H1 (cell line): ENCODE data around the gene AHRR. TPM values are rescaled to one million over a fixed set of nuclear protein-coding genes. Genes with fewer than 3 reads are reported as not detected.
A peak's percentile ranks its signal among the peaks of the same experiment; 100 is the strongest.

Experiments
- CTCF ChIA-PET: fragments of 300-600 bp; sonication (Branson Sonifier 250); formaldehyde crosslinking; loops from one replicate; lab custom pipeline; 2021; ENCODE audit not compliant: partially characterized antibody; lab: Charles Lee
- POLR2A ChIA-PET: fragments of 300-600 bp; sonication (Branson Sonifier 250); formaldehyde crosslinking; loops from one replicate; lab custom pipeline; 2021; ENCODE audit warnings: inconsistent platforms; ENCODE audit not compliant: partially characterized antibody; lab: Charles Lee
- DNase-seq, 2 experiments: peaks; one replicate each; pipeline versions ENCODE4 v3.0.0 to v3.0.0-alpha.2; 2010 to 2022; ENCODE audit warnings: low spot score in 2 of 2, low read depth in 1 of 2, mixed read lengths in 1 of 2
- FAIRE-seq: peaks from 2 replicates; lab custom pipeline; 2011; peaks lifted over from hg19 to GRCh38; lab: Jason Lieb, UNC
- H2AFZ ChIP-seq: 2 replicates; pipeline ENCODE4 v1.8.1; 2012; ENCODE audit warnings: low read length, inconsistent platforms
- H2AK5ac ChIP-seq: 2 replicates; pipeline ENCODE4 v1.6.1; 2013; ENCODE audit warnings: low read depth, low read length
- H2BK120ac ChIP-seq: replicated peaks from 2 replicates; pipeline ENCODE3; 2013; ENCODE audit warnings: low read depth, low read length, inconsistent platforms
- H2BK12ac ChIP-seq: 2 replicates; pipeline ENCODE4 v1.6.1; 2013; ENCODE audit warnings: low read depth, low read length
- H2BK15ac ChIP-seq: 2 replicates; pipeline ENCODE4 v1.6.1; 2013; ENCODE audit warnings: low read length
- H2BK20ac ChIP-seq: 2 replicates; pipeline ENCODE4 v1.6.1; 2013; ENCODE audit warnings: low read length
- H2BK5ac ChIP-seq: 2 replicates; pipeline ENCODE4 v1.6.1; 2013; ENCODE audit warnings: low read depth, low read length
- H3K14ac ChIP-seq: 2 replicates; pipeline ENCODE4 v1.6.1; 2013; ENCODE audit warnings: inconsistent platforms; ENCODE audit not compliant: insufficient read length
- H3K18ac ChIP-seq: 2 replicates; pipeline ENCODE4 v1.6.1; 2013; ENCODE audit warnings: low read length; ENCODE audit errors: extremely low read depth
- H3K23ac ChIP-seq: 2 replicates; pipeline ENCODE4 v1.6.1; 2013; ENCODE audit warnings: inconsistent platforms; ENCODE audit not compliant: insufficient read length
- H3K23me2 ChIP-seq: 2 replicates; pipeline ENCODE4 v1.6.1; 2013; ENCODE audit warnings: low read depth, low read length
- H3K27ac ChIP-seq: 2 replicates; pipeline ENCODE4 v1.6.1; 2011; ENCODE audit warnings: low read depth, low read length, inconsistent platforms
- H3K27me3 ChIP-seq, 4 experiments: replicated peaks in 1 of 4; 1 replicate in 1 of 4; 2 replicates in 3 of 4; pipeline versions ENCODE4 v1.6.1 to v1.8.1; 2011 to 2013; ENCODE audit warnings: low read length in 3 of 4, mild to moderate bottlenecking in 3 of 4, inconsistent platforms in 2 of 4, mixed read lengths in 2 of 4, moderate library complexity in 1 of 4; ENCODE audit not compliant: control insufficient read depth in 3 of 4, insufficient read depth in 3 of 4; ENCODE audit errors: extremely low read depth in 1 of 4
- H3K36me3 ChIP-seq, 4 experiments: 2 replicates each; pipeline versions ENCODE4 v1.6.1 to v1.8.1; 2011 to 2013; ENCODE audit warnings: mild to moderate bottlenecking in 4 of 4, low read length in 3 of 4, moderate library complexity in 2 of 4, control low read depth in 1 of 4, inconsistent platforms in 1 of 4; ENCODE audit not compliant: insufficient read depth in 4 of 4, control insufficient read depth in 2 of 4
- H3K4ac ChIP-seq: replicated peaks from 2 replicates; pipeline ENCODE3; 2013; ENCODE audit warnings: low read length, low read depth, mixed read lengths, inconsistent platforms; ENCODE audit not compliant: insufficient read length
- H3K4me1 ChIP-seq, 4 experiments: replicated peaks in 1 of 4; 1 replicate in 1 of 4; 2 replicates in 3 of 4; pipeline versions ENCODE4 v1.6.1 to v1.8.1; 2011 to 2013; ENCODE audit warnings: low read length in 3 of 4, inconsistent platforms in 2 of 4, mixed read lengths in 1 of 4; ENCODE audit not compliant: insufficient read depth in 4 of 4, control insufficient read depth in 3 of 4
- H3K4me2 ChIP-seq, 2 experiments: 2 replicates each; pipeline versions ENCODE4 v1.6.1 to v1.8.1; 2011 to 2013; ENCODE audit warnings: low read depth in 2 of 2, low read length in 2 of 2, control low read depth in 1 of 2, inconsistent platforms in 1 of 2, mild to moderate bottlenecking in 1 of 2; ENCODE audit not compliant: insufficient read depth in 1 of 2
- H3K4me3 ChIP-seq, 4 experiments: fragments of 200-600, 300-600 bp in 1 of 4; sonication (generic), shearing (Covaris generic), sonication (Bioruptor Twin) in 1 of 4; 2 replicates each; pipeline versions ENCODE4 v1.5.1 to v1.8.1; 2011 to 2016; ENCODE audit warnings: low read length in 4 of 4, low read depth in 3 of 4, control low read depth in 2 of 4, inconsistent platforms in 2 of 4, mild to moderate bottlenecking in 2 of 4, mixed read lengths in 1 of 4, moderate library complexity in 1 of 4; ENCODE audit not compliant: insufficient read depth in 2 of 4; ENCODE audit errors: extremely low read depth in 1 of 4
- H3K56ac ChIP-seq: replicated peaks from 2 replicates; pipeline ENCODE3; 2013; ENCODE audit warnings: low read depth, mild to moderate bottlenecking, mixed read lengths, low read length, inconsistent platforms; ENCODE audit not compliant: insufficient read length
- H3K79me1 ChIP-seq: 2 replicates; pipeline ENCODE4 v1.6.1; 2013; ENCODE audit warnings: low read depth, low read length, control low read depth
- H3K79me2 ChIP-seq, 2 experiments: 2 replicates each; pipeline versions ENCODE4 v1.6.1 to v1.8.1; 2012 to 2013; ENCODE audit warnings: low read length in 2 of 2, mild to moderate bottlenecking in 2 of 2, inconsistent platforms in 1 of 2; ENCODE audit not compliant: insufficient read depth in 2 of 2, control insufficient read depth in 1 of 2
- H3K9ac ChIP-seq, 4 experiments: replicated peaks in 1 of 4; 1 replicate in 1 of 4; 2 replicates in 3 of 4; pipeline versions ENCODE4 v1.6.1 to v1.8.1; 2011 to 2013; ENCODE audit warnings: low read depth in 3 of 4, low read length in 3 of 4, control low read depth in 2 of 4, mild to moderate bottlenecking in 2 of 4, moderate library complexity in 2 of 4, inconsistent platforms in 1 of 4; ENCODE audit errors: extremely low read depth in 1 of 4
- H3K9me3 ChIP-seq, 2 experiments: 2 replicates each; pipeline versions ENCODE4 v1.6.1 to v1.8.1; 2012 to 2013; ENCODE audit warnings: mild to moderate bottlenecking in 2 of 2, moderate library complexity in 2 of 2, control low read depth in 1 of 2, inconsistent platforms in 1 of 2, low read depth in 1 of 2, low read length in 1 of 2, mixed read lengths in 1 of 2; ENCODE audit not compliant: insufficient read depth in 2 of 2
- H4K20me1 ChIP-seq, 2 experiments: replicated peaks in 1 of 2; 2 replicates each; pipeline versions ENCODE3 to v1.8.1; 2011 to 2013; ENCODE audit warnings: inconsistent platforms in 2 of 2, low read length in 2 of 2, mild to moderate bottlenecking in 1 of 2; ENCODE audit not compliant: insufficient read depth in 2 of 2, control insufficient read depth in 1 of 2
- H4K5ac ChIP-seq: 2 replicates; pipeline ENCODE4 v1.6.1; 2013; ENCODE audit warnings: low read length, low read depth, mixed read lengths, inconsistent platforms; ENCODE audit not compliant: insufficient read length
- H4K8ac ChIP-seq: 2 replicates; pipeline ENCODE4 v1.8.0; 2013; ENCODE audit warnings: mild to moderate bottlenecking, moderate library complexity, low read length, inconsistent platforms; ENCODE audit not compliant: insufficient read depth; ENCODE audit errors: extremely low read depth
- H4K91ac ChIP-seq: replicated peaks from 2 replicates; pipeline ENCODE3; 2013; ENCODE audit warnings: low read length, mixed read lengths, inconsistent platforms; ENCODE audit not compliant: insufficient read length
- CBX5 ChIP-seq: fragments of 300-800, 300-1000 bp; sonication (generic); IDR thresholded peaks from 2 replicates; pipeline ENCODE4 v1.7.1; 2016; ENCODE audit warnings: antibody characterized with exemption, low read length, low read depth
- CREB1 ChIP-seq: IDR thresholded peaks from 2 replicates; pipeline ENCODE4 v1.6.1; 2012; ENCODE audit warnings: inconsistent platforms
- GABPA ChIP-seq: IDR thresholded peaks from 2 replicates; pipeline ENCODE4 v1.6.1; 2011; ENCODE audit warnings: mild to moderate bottlenecking, low read length, moderate library complexity, borderline replicate concordance; ENCODE audit not compliant: insufficient read depth
- HDAC6 ChIP-seq: IDR thresholded peaks from one replicate; pipeline ENCODE4 v1.7.1; 2012; ENCODE audit warnings: low read depth, mild to moderate bottlenecking, inconsistent platforms, low read length, moderate library complexity
- JUND ChIP-seq: IDR thresholded peaks from 2 replicates; pipeline ENCODE4 v1.6.1; 2011; ENCODE audit warnings: mild to moderate bottlenecking, improper control_type of control experiment, low read length
- KDM1A ChIP-seq: fragments of 200-600, 300-600 bp; sonication (generic); IDR thresholded peaks from 2 replicates; pipeline ENCODE4 v1.7.1; 2016; ENCODE audit warnings: mild to moderate bottlenecking, low read length, borderline replicate concordance
- POLR2A ChIP-seq, 2 experiments: IDR thresholded peaks; 1 replicate in 1 of 2; 2 replicates in 1 of 2; pipeline ENCODE4 v1.6.1; 2011; ENCODE audit warnings: low read depth in 2 of 2, low read length in 2 of 2, mild to moderate bottlenecking in 2 of 2; ENCODE audit errors: control extremely low read depth in 1 of 2
- RBBP5 ChIP-seq: IDR thresholded peaks from 2 replicates; pipeline ENCODE4 v1.7.1; 2012; ENCODE audit warnings: low read depth, mild to moderate bottlenecking, inconsistent platforms, low read length, moderate library complexity, borderline replicate concordance
- RNF2 ChIP-seq: fragments of 200-900, 300-1000 bp; sonication (generic); IDR thresholded peaks from 2 replicates; pipeline ENCODE4 v1.7.1; 2016; ENCODE audit warnings: borderline replicate concordance, low read depth, mild to moderate bottlenecking, antibody characterized with exemption, low read length; ENCODE audit not compliant: poor library complexity, severe bottlenecking; ENCODE audit errors: missing control alignments
- SIX5 ChIP-seq: IDR thresholded peaks from 2 replicates; pipeline ENCODE4 v1.6.1; 2011; ENCODE audit warnings: mild to moderate bottlenecking, low read depth, low read length
- SP2 ChIP-seq: IDR thresholded peaks from 2 replicates; pipeline ENCODE4 v1.6.1; 2012; ENCODE audit warnings: mild to moderate bottlenecking, low read length, inconsistent platforms
- WGBS, 2 experiments: shearing (Covaris generic) in 1 of 2; methylation state at CpG; one replicate each; pipeline versions ENCODE4 v1.1.6 to v1.1.7; 2013 to 2015; ENCODE audit warnings: low lambda C conversion rate in 2 of 2, mixed read lengths in 2 of 2, inconsistent platforms in 1 of 2, low coverage in 1 of 2, missing lambda C conversion rate in 1 of 2; ENCODE audit not compliant: insufficient replicate concordance in 2 of 2, insufficient coverage in 1 of 2, insufficient read length in 1 of 2; ENCODE audit errors: extremely low coverage in 1 of 2, missing lambda C conversion rate in 1 of 2; 5-methylcytosine and 5-hydroxymethylcytosine counted together
- polyA plus RNA-seq, 7 experiments: library from polyadenylated mRNA; depleted of rRNA in 3 of 7; stranded (reverse) in 5 of 7; unstranded in 2 of 7; fragments of >200 nt in 5 of 7; fragments of 200-250 nt in 2 of 7; gene quantifications; 1 replicate in 5 of 7; 2 replicates in 1 of 7; 4 replicates in 1 of 7; pipeline versions ENCODE4 v1.2.1 to v1.2.3, GENCODE V29; 2011 to 2013; ENCODE audit warnings: missing spikeins in 2 of 7, mixed read lengths in 2 of 7
- total RNA-seq: library from RNA; stranded (reverse); fragmentation: NEBNext Ultra II Directional; extraction: Animal tissue kit (Norgen Biotek cat#: 25700); gene quantifications from 2 replicates; pipeline ENCODE4 v1.2.1, GENCODE V29; 2021

AHRR gene
- total and polyA plus RNA-seq, 2 of the 8 experiments (the other 6 are each of a cell fraction or from before 2014, with no cell fraction given) = 0.41 to 0.80 TPM

DNA sequence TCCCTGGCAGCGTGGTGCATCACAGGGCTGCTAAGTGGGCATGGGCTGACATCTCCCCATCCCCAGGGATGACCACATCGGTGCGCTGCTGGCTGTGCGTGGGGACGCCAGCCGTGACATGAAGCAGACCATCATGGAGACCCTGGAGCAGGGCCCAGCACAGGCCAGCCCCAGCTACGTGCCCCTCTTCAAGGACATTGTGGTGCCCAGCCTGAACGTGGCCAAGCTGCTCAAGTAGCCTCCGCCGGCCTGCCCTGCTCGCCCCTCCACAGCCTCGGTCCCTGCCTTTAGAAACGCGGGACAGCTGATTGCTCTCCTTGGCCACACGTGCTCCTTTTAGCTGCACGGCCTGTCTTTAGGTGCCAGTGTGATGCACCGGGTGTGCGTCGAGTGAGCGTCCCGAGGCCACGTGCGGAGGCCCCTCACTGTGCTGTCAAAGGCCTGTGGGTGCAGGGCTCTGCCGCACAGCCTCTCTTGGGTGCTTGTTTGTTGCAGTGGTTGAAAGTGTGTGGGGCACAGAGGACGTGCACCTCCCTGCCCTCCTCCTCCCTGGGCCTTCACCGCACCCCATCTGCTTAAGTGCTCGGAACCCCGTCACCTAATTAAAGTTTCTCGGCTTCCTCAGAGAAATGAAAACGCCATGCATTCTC, 145.3 kb downstream of the AHRR start:
- Histone ChIP-seq H2BK15ac (no peak overlapping the region), H3K4me3 (no peak overlapping the region), H3K23ac (no peak overlapping the region), H3K4me2 (no peak overlapping the region), H4K5ac (no peak overlapping the region), H3K9me3 (no peaks in the 10 kb centered on the region), H2BK20ac (no peak overlapping the region), H3K14ac (no peak overlapping the region), H4K91ac (no peak overlapping the region), H3K4ac (no peak overlapping the region), H4K20me1 (peaks cover 2 to 11% of the 10 kb centered on the region in 2 experiments), H2AK5ac (no peak overlapping the region), H2BK12ac (no peak overlapping the region), H3K9ac (no peak overlapping the region), H3K27me3 (no peaks in the 10 kb centered on the region; a peak in 2 of 7 replicates), H3K79me2 (no peaks in the 10 kb centered on the region), H3K4me1 (peaks cover 0 to under 1% (median 0%) of the 10 kb centered on the region in 4 experiments; a peak in 1 of 7 replicates), H3K36me3 (peaks cover 0 to 11% (median 2%) of the 10 kb centered on the region in 4 experiments; a peak in 4 of 8 replicates), H2BK5ac (no peak overlapping the region), H2BK120ac (no peak overlapping the region), H4K8ac (peak overlapping the region; percentile 53; the same call in 1 of the 2 replicates), H3K23me2 (no peaks in the 10 kb centered on the region), H3K79me1 (no peaks in the 10 kb centered on the region; the same call in 1 of the 2 replicates), H3K27ac (no peak overlapping the region), H2AFZ (no peak overlapping the region), H3K18ac (no peak overlapping the region), H3K56ac (no peak overlapping the region)
- DNase-seq = no peak
- CTCF ChIA-PET = interaction anchor here (0.8 to 4.0 kb wide), 3 partner anchors 10 to 21 kb away, joined by 3 to 14 read pairs (median 3); no protein-coding TSS in a partner anchor
- WGBS, 2 experiments = 93% methylated on average over 30 of the region's 30 CpGs; no CpG with 5 or more reads in 1 of the 2 experiments
- FAIRE-seq = no peak
- POLR2A ChIA-PET = interaction anchor here (0.7 kb wide), 1 partner anchor 302 kb away, joined by 3 read pairs; no protein-coding TSS in a partner anchor
- TF ChIP-seq KDM1A = no peak
- TF ChIP-seq POLR2A (IDR thresholded peaks at IDR 0.05; ENCODE audit: control extremely low read depth in 1 of 2, low read depth in 2 of 2, low read length in 2 of 2) = no peak
- TF ChIP-seq CBX5 = no peak
- TF ChIP-seq CREB1 = no peak
- no peak for TF ChIP-seq RBBP5
- no peak for TF ChIP-seq HDAC6
- no peak for TF ChIP-seq SP2
- no peak for TF ChIP-seq JUND
- TF ChIP-seq SIX5 = no peak
- TF ChIP-seq GABPA = no peak
- TF ChIP-seq RNF2 = no peak
